GM12878 (cell line): ENCODE data around the gene ADCYAP1R1. TPM values are rescaled to one million over a fixed set of nuclear protein-coding genes. Genes with fewer than 3 reads are reported as not detected.

Experiments
- ATAC-seq: fragments of 200-7000 bp; cut with Tn5 transposase; 3 replicates; pipeline ENCODE4 v1.9.1; 2020; ENCODE audit warnings: mild to moderate bottlenecking, moderate library complexity
- BruUV-seq: library from RNA; stranded (reverse); fragments of 400-500 nt; replicated peaks from 2 replicates; lab custom pipeline; 2021; lab: Mats Ljungman, UMichigan
- CTCF ChIA-PET: fragments of 300-600 bp; sonication (Branson Sonifier 250); formaldehyde crosslinking; extraction: SDS; loops from one replicate; lab custom pipeline; 2021; ENCODE audit warnings: inconsistent platforms; lab: Yijun Ruan, JAX
- POLR2A ChIA-PET: fragments of 350-600 bp; formaldehyde crosslinking; extraction: SDS; loops from one replicate; lab custom pipeline; 2021; ENCODE audit warnings: inconsistent platforms; lab: Charles Lee
- RAD21 ChIA-PET: fragments of 300-600 bp; sonication (Branson Sonifier 250); formaldehyde crosslinking; loops from one replicate; lab custom pipeline; 2023; ENCODE audit warnings: antibody characterized with exemption; ENCODE audit not compliant: unreplicated experiment; lab: Charles Lee
- SMC1A ChIA-PET: fragments of 300-600 bp; sonication (Branson Sonifier 250); formaldehyde crosslinking; loops from one replicate; lab custom pipeline; 2023; ENCODE audit not compliant: unreplicated experiment, uncharacterized antibody; lab: Charles Lee
- DNase-seq: peaks from one replicate; pipeline ENCODE4 v3.0.0-alpha.2; 2011; ENCODE audit warnings: low read depth, low spot score
- FAIRE-seq: peaks from 3 replicates; lab custom pipeline; 2011; peaks lifted over from hg19 to GRCh38; lab: Jason Lieb, UNC
- H2AFZ ChIP-seq: 2 replicates; pipeline ENCODE4 v1.6.0; 2011; ENCODE audit warnings: low read depth, low read length, control low read depth; ENCODE audit not compliant: control insufficient read depth
- H3K27ac ChIP-seq: 2 replicates; pipeline ENCODE4 v1.5.1; 2011; ENCODE audit warnings: control low read depth; ENCODE audit not compliant: control insufficient read depth, insufficient read depth
- H3K27me3 ChIP-seq, 2 experiments: replicated peaks in 1 of 2; 2 replicates each; pipeline versions ENCODE4 v1.6.0 to v1.6.1; 2011; ENCODE audit warnings: low read length in 1 of 2; ENCODE audit not compliant: control insufficient read depth in 2 of 2, insufficient read depth in 2 of 2
- H3K36me3 ChIP-seq, 2 experiments: 2 replicates each; pipeline ENCODE4 v1.5.1; 2011; ENCODE audit warnings: low read length in 1 of 2; ENCODE audit not compliant: control insufficient read depth in 2 of 2, insufficient read depth in 2 of 2
- H3K4me1 ChIP-seq: 2 replicates; pipeline ENCODE4 v1.6.1; 2011; ENCODE audit warnings: mild to moderate bottlenecking, low read length, moderate library complexity, mixed read lengths; ENCODE audit not compliant: control insufficient read depth, insufficient read depth
- H3K4me2 ChIP-seq: 2 replicates; pipeline ENCODE4 v1.6.0; 2011; ENCODE audit warnings: control low read depth; ENCODE audit not compliant: control insufficient read depth, insufficient read depth
- H3K4me3 ChIP-seq: fragments of 200-600 bp; sonication (generic); 2 replicates; pipeline ENCODE4 v1.5.1; 2016
- H3K79me2 ChIP-seq: 2 replicates; pipeline ENCODE4 v1.6.0; 2011; ENCODE audit warnings: low read length; ENCODE audit not compliant: control insufficient read depth, insufficient read depth
- H3K9ac ChIP-seq: 2 replicates; pipeline ENCODE4 v1.8.0; 2011; ENCODE audit warnings: low read length, control low read depth, mixed read lengths; ENCODE audit not compliant: control insufficient read depth, insufficient read depth
- H3K9me3 ChIP-seq: replicated peaks from 3 replicates; pipeline ENCODE4 v1.5.1; 2011; ENCODE audit warnings: mild to moderate bottlenecking, low read length; ENCODE audit not compliant: control insufficient read depth, insufficient read depth
- H4K20me1 ChIP-seq: 2 replicates; pipeline ENCODE4 v1.6.0; 2011; ENCODE audit not compliant: control insufficient read depth, insufficient read depth
- CHD1 ChIP-seq: IDR thresholded peaks from 2 replicates; pipeline ENCODE4 v1.6.1; 2012; ENCODE audit warnings: low read depth, low read length, improper control_type of control experiment
- CUX1 ChIP-seq: IDR thresholded peaks from 2 replicates; pipeline ENCODE4 v1.6.1; 2012; ENCODE audit warnings: improper control_type of control experiment, low read depth, low read length; ENCODE audit not compliant: insufficient replicate concordance
- FOS ChIP-seq: IDR thresholded peaks from 3 replicates; pipeline ENCODE4 v1.6.1; 2011; ENCODE audit warnings: borderline replicate concordance; ENCODE audit not compliant: insufficient read length; ENCODE audit errors: extremely low read depth
- KAT2A ChIP-seq: conservative IDR thresholded peaks from 2 replicates; pipeline ENCODE4 v1.6.1; 2011; ENCODE audit warnings: low read depth, low read length; ENCODE audit not compliant: control insufficient read depth
- KDM1A ChIP-seq: fragments of 200-600 bp; sonication (generic); IDR thresholded peaks from 2 replicates; pipeline ENCODE4 v1.6.1; 2016; ENCODE audit warnings: borderline replicate concordance
- MLLT1 ChIP-seq: fragments of 450-650 bp; IDR thresholded peaks from 2 replicates; pipeline ENCODE4 v1.6.1; 2016; ENCODE audit warnings: mild to moderate bottlenecking
- MTA3 ChIP-seq: IDR thresholded peaks from 2 replicates; pipeline ENCODE4 v1.6.1; 2012; ENCODE audit warnings: low read length, inconsistent platforms, borderline replicate concordance
- MXI1 ChIP-seq: fragments of 150-350 bp; IDR thresholded peaks from 2 replicates; pipeline ENCODE4 v1.6.1; 2011; ENCODE audit warnings: low read depth, mild to moderate bottlenecking, inconsistent platforms, low read length, improper control_type of control experiment
- NFYA ChIP-seq: IDR thresholded peaks from 2 replicates; pipeline ENCODE4 v1.6.1; 2011; ENCODE audit warnings: low read depth, mild to moderate bottlenecking, low read length, improper control_type of control experiment, borderline replicate concordance
- NFYB ChIP-seq: IDR thresholded peaks from 2 replicates; pipeline ENCODE4 v1.6.1; 2011; ENCODE audit warnings: low read depth, mild to moderate bottlenecking, low read length, improper control_type of control experiment, moderate library complexity; ENCODE audit not compliant: insufficient read depth
- POLR2AphosphoS2 ChIP-seq: IDR thresholded peaks from 2 replicates; pipeline ENCODE4 v1.6.1; 2011; ENCODE audit warnings: low read depth, mild to moderate bottlenecking, low read length, improper control_type of control experiment, moderate library complexity
- SMAD5 ChIP-seq: IDR thresholded peaks from 2 replicates; pipeline ENCODE4 v1.6.1; 2016; ENCODE audit warnings: antibody characterized with exemption, low read depth
- SP1 ChIP-seq: IDR thresholded peaks from one replicate; pipeline ENCODE4 v1.6.1; 2011; ENCODE audit warnings: low read depth, low read length
- WGBS: methylation state at CpG from one replicate; pipeline ENCODE4 v1.1.6; 2016; ENCODE audit warnings: low lambda C conversion rate; ENCODE audit not compliant: insufficient replicate concordance, insufficient coverage; ENCODE audit errors: missing lambda C conversion rate; 5-methylcytosine and 5-hydroxymethylcytosine counted together
- in situ Hi-C: fragments of 300-500 bp; cut with MboI; formaldehyde crosslinking; loops from 9 replicates; pipeline ENCODE4 v1.14.3; 2018; ENCODE audit warnings: mixed read lengths
- intact Hi-C: fragments of 100-400 bp; cut with micrococcal nuclease; formaldehyde crosslinking; loops from one replicate; pipeline ENCODE4 v1.14.2; 2022; ENCODE audit not compliant: unreplicated experiment
- polyA plus RNA-seq, 11 experiments: library from polyadenylated mRNA; depleted of rRNA in 4 of 11; unstranded in 6 of 11; stranded (reverse) in 5 of 11; fragments of >200 nt; fragmentation: Nextera tagmentation in 4 of 11; fragmentation: Illumina TruSeq in 1 of 11; extraction: Ambion mirVana in 4 of 11; extraction: Trizol in 1 of 11; gene quantifications; 1 replicate in 1 of 11; 2 replicates in 10 of 11; pipeline versions ENCODE4 v1.2.1 to v1.2.3, GENCODE V29; 2011 to 2016; ENCODE audit warnings: inconsistent platforms in 2 of 11, missing spikeins in 2 of 11, low read depth in 1 of 11
- total RNA-seq, 4 experiments: library from RNA; depleted of rRNA in 3 of 4; stranded (reverse); fragments of >200 nt in 3 of 4; fragmentation: Illumina TruSeq in 1 of 4; extraction: Trizol in 1 of 4; gene quantifications; 2 replicates each; pipeline versions ENCODE4 v1.2.1 to v1.2.3, GENCODE V29; 2013 to 2021

ADCYAP1R1 gene
- total and polyA plus RNA-seq, 10 of the 15 experiments (the other 5 are each of a cell fraction or from before 2014, with no cell fraction given), result not detected

- H3K36me3 ChIP-seq, result no peaks in the 10 kb centered on the region
- ATAC-seq, result no peak
- H2AFZ ChIP-seq, result no peak overlapping the region
- no peaks in the 10 kb centered on the region for H4K20me1 ChIP-seq
- H3K79me2 ChIP-seq, result no peaks in the 10 kb centered on the region
- H3K9me3 ChIP-seq, result no peaks in the 10 kb centered on the region; the same call in 2 of the 3 replicates
- CTCF ChIA-PET, result interaction anchor here (1.0 to 5.2 kb wide), 19 partner anchors 10 to 1088 kb away, joined by 3 to 63 read pairs (median 5); no protein-coding TSS in a partner anchor
- H3K9ac ChIP-seq, result no peak overlapping the region
- no peak overlapping the region for H3K4me2 ChIP-seq
- no TSS peak for BruUV-seq
- intact Hi-C loops (loop anchor here (5.0 kb wide), 1 partner anchor 309 kb away; no protein-coding TSS in a partner anchor), in situ Hi-C loops (loop anchor here (5.0 kb wide), 1 partner anchor 604 kb away; no protein-coding TSS in a partner anchor)
- SMC1A ChIA-PET, result interaction anchor here (1.1 to 3.8 kb wide), 8 partner anchors 12 to 604 kb away, joined by 3 to 25 read pairs (median 7); no protein-coding TSS in a partner anchor
- no peaks in the 10 kb centered on the region for H3K27me3 ChIP-seq
- POLR2A ChIA-PET, result no interaction called here
- WGBS, result 8% methylated on average over 3 of the region's 3 CpGs
- FAIRE-seq, result no peak
- no peak for TF ChIP-seq KDM1A
- TF ChIP-seq CHD1, result no peak
- no peak for TF ChIP-seq SMAD5
- no peak for TF ChIP-seq POLR2AphosphoS2
- TF ChIP-seq CUX1, result no peak
- no peak for TF ChIP-seq NFYB
- TF ChIP-seq NFYA, result no peak
- no peak for TF ChIP-seq SP1
- no peak for TF ChIP-seq KAT2A
- no peak for TF ChIP-seq MTA3
- no peak for TF ChIP-seq MXI1
- no peak for TF ChIP-seq MLLT1
- TF ChIP-seq FOS, result no peak
- RAD21 ChIA-PET, result interaction anchor here (0.6 to 2.2 kb wide), 4 partner anchors 11 to 987 kb away, joined by 3 to 13 read pairs (median 4); no protein-coding TSS in a partner anchor
- H3K27ac ChIP-seq, result no peak overlapping the region
- no peaks in the 10 kb centered on the region for H3K4me1 ChIP-seq
- H3K4me3 ChIP-seq, result no peak overlapping the region
- no peak for DNase-seq
Observed at GRCh38 chr7:31133497-31133896, 81.4 kb downstream of the ADCYAP1R1 start.
